Myocyte (in vitro differentiated cells): Measurements from ENCODE around the gene LUC7L3. TPM values are rescaled to one million over a fixed set of nuclear protein-coding genes. Genes with fewer than 3 reads are reported as not detected.

Source experiments
- DNase-seq: peaks from one replicate; pipeline ENCODE4 v3.0.0-alpha.2; 2012; ENCODE audit warnings: low read depth
- total RNA-seq: library from RNA; depleted of rRNA; stranded (reverse); fragments of >200 nt; gene quantifications from 2 replicates; pipeline ENCODE4 v1.2.3, GENCODE V29; 2014

The LUC7L3 gene
- total RNA-seq, 1 donor from 2014 or later, result 70.5 TPM

GRCh38 chr17:50685691-50686493 is 33.5 kb upstream of the LUC7L3 start:
- no peak for DNase-seq

DNA sequence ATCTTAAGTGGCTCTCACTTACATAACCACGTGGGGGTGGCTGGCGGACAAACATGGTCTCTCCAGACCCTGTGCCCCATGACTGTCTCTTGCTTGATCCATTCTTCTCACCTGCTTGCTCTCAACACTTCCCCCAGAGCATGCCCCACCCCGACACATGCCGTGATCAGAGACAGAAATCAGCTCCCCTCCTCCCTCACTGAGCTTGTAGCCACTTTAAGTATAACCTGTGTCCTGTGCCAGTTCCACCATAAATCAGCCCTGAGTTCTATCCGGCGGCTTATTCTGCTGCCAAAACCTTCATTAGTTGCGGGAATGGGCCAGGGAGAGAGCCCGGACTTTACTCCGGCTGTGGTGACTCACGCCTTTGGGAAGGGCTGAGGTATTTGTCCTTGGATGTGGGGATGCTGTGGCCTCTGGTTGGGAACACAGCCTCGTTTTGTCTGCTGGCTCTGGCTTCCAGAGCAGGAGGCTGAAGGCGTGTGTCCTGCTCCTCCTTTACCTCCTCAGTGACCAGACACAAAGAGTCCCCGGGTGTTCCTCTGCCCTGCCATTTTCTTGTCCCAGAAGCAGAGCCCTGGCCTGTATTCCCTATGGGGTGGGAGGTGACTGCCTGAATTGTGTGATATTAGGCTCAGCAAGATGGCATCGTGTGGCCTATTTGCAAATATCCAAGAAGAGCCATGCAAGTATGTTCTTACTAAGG is 32.8 kb upstream of the LUC7L3 start:
- DNase-seq, result peak; percentile 84

DNA sequence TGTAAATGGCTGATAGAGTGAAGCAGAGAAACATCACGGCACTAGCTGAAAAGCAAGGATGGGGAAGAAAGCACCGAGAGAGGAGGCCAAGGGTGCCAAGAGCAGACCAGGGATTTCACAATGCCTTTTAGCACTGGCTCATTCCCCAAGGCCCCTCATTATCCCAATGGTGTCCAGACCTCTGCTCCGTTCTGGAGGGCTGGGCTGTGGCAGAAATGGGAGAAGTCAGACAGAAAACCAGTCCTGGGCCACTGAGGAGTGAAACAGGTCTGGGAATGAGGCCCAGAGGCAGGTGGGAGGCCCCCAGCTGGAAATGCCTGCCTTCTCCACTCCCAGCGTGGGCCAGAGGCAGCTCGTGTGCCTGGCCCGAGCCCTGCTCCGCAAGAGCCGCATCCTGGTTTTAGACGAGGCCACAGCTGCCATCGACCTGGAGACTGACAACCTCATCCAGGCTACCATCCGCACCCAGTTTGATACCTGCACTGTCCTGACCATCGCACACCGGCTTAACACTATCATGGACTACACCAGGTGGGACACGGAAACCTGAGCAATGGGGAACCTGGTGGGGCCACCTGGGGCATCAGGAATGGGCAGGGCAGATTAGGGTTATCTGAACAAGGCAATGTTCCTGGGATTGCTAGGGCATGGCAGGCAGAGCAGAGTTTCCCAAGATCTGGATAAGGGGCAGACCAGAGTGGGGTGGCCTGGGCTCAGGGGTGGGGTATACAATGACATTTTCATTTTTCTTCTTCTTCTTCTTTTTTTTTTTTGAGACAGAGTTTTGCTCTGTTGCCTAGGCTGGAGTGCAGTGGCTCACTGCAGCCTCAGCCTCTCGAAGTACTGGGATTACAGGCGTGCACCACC is 32.0 kb upstream of the LUC7L3 start:
- no peak for DNase-seq

- DNase-seq, result no peak
These were observed 31.2 kb upstream of the LUC7L3 start for GRCh38 chr17:50688245-50688644.

GRCh38 chr17:50689251-50689650 is 30.2 kb upstream of the LUC7L3 start:
- peak; percentile 76 for DNase-seq

- no peak for DNase-seq
These were observed 29.2 kb upstream of the LUC7L3 start for GRCh38 chr17:50689956-50690886.

GRCh38 chr17:50690887-50691549 is 28.4 kb upstream of the LUC7L3 start:
- no peak for DNase-seq

DNA sequence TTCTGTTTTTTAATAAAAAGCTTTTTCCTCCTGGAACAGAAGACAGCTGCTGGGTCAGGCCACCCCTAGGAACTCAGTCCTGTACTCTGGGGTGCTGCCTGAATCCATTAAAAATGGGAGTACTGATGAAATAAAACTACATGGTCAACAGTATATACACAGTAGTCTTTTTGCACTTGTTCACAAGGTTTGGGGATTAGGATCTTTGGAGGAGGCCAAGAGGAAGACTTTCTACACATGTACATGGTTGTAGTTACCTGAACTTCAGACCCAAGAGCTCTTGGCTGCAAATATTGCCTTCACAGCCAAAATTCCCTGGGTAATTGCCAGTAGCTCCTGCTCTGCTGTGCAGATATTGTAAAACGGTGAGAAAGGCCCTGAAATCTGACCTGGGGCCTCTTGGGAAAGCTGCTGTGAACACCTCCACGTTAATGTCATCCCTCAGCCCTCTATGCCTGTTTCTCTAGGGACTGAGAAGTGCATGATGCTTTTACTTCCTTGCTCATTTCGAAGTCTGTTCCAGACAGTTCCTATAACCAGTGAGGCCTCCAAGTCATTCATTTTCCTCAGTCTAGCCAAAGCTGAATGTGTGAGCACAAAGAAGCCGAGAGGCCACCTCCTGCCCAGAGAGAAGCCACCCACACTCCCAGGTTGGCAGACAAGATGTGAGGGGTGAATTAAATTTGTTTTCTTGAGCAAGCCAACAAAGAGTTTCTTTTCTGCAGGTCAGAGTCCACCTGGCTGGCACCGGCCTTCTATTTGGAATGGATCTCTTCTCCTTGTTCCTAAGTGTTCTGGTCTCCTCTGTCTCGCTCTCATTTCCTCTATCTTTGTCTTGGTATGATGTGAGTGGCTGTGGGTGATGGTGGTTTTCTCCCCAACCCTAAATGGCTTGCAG is 27.6 kb upstream of the LUC7L3 start:
- no peak for DNase-seq

- no peak for DNase-seq
These were observed 26.9 kb upstream of the LUC7L3 start for GRCh38 chr17:50692448-50693035.

DNA sequence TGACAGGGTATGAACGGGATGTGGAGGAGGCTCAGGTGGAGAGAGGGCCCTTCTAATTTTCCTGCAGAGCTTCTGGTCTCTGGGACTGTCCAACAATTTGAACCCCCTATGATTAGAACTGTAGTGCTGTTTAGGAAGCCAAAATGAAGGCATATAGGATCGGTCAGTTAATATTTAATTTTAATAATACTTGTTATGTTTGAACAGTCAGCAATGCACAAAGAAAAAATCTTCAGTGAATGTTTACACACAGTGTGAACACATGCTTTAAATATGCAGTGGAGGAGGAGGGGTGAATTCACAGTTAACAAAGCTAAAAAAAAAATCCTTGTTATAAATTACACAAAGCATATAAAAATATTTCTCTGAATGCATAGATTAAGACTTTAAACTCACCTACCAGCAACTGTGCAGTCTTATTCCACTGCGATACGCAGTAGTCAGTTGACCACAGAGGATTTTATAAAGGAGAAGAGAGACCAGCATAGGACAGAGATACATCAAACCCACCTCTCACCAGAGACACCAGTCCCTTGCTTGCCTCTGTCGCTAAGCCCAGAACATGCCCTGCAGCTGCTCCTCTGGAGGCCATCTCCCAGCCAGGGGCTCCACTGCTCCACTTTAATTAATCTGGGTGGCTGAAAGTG is 26.2 kb upstream of the LUC7L3 start:
- DNase-seq, result no peak

DNA sequence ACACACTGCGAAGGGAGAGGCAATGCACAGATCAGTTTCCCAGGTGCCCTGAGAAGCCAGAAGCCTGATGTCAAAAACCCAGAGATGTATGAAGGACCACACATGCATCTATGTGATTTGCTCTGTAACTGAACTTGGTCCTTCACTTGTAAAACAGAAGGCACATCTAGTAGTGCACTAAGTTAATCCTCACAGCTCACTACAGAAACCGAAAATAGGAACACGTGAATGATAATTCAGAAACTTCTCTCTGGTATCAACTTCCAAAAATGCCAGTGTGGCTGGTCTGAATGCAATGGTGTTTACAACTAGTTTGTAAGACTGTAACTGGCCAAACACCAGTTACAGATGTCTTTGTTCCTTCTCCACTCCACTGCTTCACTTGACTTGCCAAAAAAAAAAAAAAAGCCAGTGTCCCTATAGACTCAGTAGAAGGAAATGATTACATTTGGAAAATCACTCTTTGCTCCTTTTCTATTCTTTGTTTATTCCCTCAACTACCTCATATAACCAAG is 23.0 kb upstream of the LUC7L3 start:
- no peak for DNase-seq

DNA sequence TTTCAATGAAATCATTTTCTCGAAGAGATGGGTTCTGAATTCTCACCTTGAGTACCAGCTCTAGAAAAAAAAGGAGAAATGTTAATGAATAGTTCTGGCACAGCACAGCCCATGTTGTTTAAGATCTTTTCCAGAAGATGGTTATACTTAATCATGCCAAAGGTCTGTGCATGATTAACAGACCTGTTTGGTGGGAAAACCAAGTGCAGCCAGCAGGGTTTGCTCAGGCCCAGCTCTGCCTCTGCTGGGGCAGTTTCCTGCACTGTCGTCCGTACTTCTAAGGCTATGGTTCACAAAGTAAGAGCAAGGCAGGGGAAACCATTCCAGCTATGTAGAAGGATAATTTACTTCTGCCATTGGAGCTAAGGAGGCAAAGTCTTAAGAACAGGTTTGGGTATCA is 22.3 kb upstream of the LUC7L3 start:
- DNase-seq, result no peak

DNA sequence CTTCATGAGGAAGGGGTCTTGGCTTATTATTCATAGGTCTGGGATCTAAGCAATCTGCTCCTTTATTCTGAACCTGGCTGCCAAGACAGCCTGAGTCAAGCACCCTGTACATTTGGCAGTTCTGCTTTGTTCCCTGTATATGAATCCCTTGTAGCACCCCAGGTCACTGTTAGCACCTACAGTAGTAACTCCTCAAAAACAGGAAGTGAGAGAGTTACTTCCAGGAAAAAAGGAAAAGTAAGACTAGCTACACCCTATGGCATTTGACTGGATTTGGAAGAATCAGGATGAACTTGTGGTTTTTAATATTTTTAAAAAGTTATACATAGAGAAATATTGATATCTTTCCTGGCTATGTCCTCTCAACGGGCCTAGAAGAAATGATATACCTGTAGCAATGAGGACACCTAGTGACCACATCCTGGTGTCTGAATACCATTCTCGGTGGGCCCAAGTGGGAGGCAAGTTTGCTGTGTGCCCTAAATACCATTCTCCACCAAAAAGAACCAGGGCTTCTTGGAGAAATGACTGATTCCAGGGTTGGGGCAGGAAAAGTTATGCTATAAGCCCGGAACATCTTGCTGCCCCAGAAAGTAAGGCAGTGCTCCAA is 21.6 kb upstream of the LUC7L3 start:
- DNase-seq, result no peak

- peak; percentile 40 for DNase-seq
These were observed 20.0 kb upstream of the LUC7L3 start for GRCh38 chr17:50699410-50699809.

DNA sequence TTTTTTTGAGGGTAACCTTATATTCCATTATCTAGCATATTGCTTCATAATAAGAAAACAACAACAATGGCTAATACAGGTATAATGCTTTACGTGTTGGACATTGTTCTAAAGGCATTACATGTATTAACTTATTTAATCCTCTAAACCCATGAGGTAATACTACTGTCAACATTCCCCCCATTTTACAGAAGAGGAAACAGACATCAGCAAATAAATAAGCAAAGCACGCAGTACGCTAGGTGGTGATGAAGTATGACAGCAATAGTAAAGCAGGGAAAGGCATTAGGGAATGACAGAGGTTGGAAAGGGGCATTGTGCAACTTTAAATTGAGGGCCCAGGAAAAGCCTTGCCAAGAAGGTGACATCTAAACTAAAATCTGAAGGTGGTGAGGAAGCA is 16.2 kb upstream of the LUC7L3 start:
- DNase-seq, result no peak

DNA sequence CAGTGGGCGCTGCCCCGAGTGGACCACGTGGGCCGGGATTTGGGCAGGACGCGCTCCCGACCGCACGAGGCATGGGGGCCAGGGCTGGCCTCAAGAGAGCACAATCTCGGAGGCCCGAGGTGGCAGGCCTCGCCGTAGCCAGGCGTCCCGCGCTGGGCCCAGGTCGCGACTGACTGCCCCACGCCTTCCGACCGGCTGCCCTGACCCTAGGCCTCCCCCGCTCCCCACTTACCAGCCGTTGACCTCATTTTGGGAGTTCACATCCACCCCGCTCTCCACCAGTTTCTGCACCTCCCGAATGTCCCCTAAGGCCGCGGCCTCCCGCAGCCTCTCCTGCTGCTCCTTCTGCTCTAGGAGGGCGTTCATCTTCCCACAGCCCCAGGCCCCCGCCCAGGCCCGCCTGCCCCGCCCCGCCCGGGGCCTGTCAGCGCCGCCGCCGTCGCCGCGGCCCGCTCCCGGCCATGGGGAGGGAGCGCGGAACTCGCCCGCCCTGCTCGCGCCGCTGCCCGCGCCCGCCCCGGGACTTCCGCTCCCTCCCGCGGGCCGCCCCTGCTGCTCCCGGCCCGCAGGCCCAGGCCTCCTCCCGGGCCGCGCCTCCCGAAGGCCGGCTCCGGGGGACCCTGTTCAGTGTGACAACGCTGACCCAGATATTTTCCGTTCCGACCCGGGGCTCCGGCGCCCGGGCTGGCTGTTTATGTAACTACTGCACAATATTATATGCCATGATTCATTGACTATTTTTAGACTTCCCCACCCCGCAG is 11.9 kb upstream of the LUC7L3 start, which contains the start of gene ANKRD40:
Gene ANKRD40, minus strand, starts transcription at position 626 of the 761 bp plus-strand sequence. Its CDS starts 260 bp downstream, at position 366.
- DNase-seq, result peak; percentile 97
